Spleen (tissue), 7 donors: ENCODE data around the gene LY86.

Experiments used
- POLR2A ChIP-seq, 3 donors: fragments of 450-650 bp; IDR thresholded peaks; one replicate each; pipeline ENCODE4 v1.5.1; 2017; ENCODE audit warnings: antibody characterized with exemption in 3 of 3, mild to moderate bottlenecking in 1 of 3
- POLR2AphosphoS5 ChIP-seq, 3 donors: sonication (generic); formaldehyde crosslinking; IDR thresholded peaks; one replicate each; pipeline ENCODE4 v1.5.1; 2017; ENCODE audit warnings: antibody characterized with exemption in 3 of 3
- TF ChIP-seq, protein P1 (sequence below), 11 experiments: fragments of 200-600 bp in 7 of 11; fragments of 450-650 bp in 4 of 11; sonication (generic) in 4 of 11; IDR thresholded peaks in 8 of 11; conservative IDR thresholded peaks in 3 of 11; 1 replicate in 7 of 11; 2 replicates in 4 of 11; pipeline versions ENCODE4 v1.4.0 to v1.8.0; 2016 to 2021; ENCODE audit warnings: antibody characterized with exemption in 11 of 11, inconsistent platforms in 4 of 11, mild to moderate bottlenecking in 1 of 11
- donor health status: DM: no; HTN: no; CAD: no; lungs with moderate emphysema.
- donor health status: DM: no; HTN: no; CAD: no.
- donor health status: DM: no; HTN: no; CAD: no.

GRCh38 chr6:6652932-6653331, 64.4 kb downstream of the LY86 start:
- TF ChIP-seq, protein P1, sequence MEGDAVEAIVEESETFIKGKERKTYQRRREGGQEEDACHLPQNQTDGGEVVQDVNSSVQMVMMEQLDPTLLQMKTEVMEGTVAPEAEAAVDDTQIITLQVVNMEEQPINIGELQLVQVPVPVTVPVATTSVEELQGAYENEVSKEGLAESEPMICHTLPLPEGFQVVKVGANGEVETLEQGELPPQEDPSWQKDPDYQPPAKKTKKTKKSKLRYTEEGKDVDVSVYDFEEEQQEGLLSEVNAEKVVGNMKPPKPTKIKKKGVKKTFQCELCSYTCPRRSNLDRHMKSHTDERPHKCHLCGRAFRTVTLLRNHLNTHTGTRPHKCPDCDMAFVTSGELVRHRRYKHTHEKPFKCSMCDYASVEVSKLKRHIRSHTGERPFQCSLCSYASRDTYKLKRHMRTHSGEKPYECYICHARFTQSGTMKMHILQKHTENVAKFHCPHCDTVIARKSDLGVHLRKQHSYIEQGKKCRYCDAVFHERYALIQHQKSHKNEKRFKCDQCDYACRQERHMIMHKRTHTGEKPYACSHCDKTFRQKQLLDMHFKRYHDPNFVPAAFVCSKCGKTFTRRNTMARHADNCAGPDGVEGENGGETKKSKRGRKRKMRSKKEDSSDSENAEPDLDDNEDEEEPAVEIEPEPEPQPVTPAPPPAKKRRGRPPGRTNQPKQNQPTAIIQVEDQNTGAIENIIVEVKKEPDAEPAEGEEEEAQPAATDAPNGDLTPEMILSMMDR (IDR thresholded peaks at IDR 0.05 in 8 of 11, conservative IDR thresholded peaks at IDR 0.05 in 3 of 11) = no peak
- TF ChIP-seq POLR2A (IDR thresholded peaks at IDR 0.05) = no peak
- no peak for TF ChIP-seq POLR2AphosphoS5 (IDR thresholded peaks at IDR 0.05)
